Measurements from ENCODE around the gene ASB16. TPM values are rescaled to one million over a fixed set of nuclear protein-coding genes. Genes with fewer than 3 reads are reported as not detected.

Gene ASB16
- total RNA-seq, 1 experiment from 2014 or later: 0.11 TPM

DNA sequence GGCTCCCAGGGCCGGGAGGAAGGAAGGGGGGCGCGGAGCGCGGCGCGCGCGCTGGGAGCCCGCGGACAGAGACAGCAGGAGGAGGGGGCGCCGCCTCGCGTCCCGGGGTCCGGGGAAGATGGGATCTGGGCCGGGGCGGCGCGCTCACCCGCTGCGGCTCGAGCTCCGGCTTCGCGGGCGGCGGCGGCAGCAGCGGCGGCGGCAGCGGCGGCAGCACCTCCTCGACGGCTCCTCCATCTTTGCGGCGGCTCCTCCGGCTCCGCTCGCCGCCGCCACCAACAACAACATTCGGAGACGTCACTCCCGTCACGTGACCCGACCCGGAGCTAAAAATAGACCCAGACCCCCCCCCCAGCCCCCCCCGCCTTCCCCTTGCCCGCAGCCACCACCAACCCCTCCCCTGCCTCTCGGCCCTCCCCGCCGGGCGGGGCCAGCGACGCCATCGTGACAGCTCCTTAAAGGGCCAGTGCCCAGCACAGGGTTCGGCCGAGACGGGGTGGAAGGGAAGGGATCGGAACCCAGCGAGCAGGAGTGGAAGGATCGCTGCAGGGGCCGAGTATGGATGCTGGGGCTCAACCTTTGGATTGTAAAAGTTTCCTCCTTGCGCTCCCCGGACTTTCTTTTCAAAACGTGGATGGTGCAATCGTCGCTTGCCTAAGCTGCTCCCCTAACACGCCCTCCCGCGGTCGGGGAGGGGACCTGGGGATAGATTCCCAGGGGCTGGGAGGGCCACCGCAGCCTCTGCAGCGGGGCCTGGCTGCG lies 47.0 kb upstream of the ASB16 start, which contains the start of gene HDAC5 (continued):
- no peak for TF ChIP-seq ZNF532 (CRISPR knock-in tag; IDR thresholded peaks at IDR 0.05; ENCODE audit: borderline replicate concordance)
- peak; percentile 63; the same call in 1 of the 2 replicates for TF ChIP-seq USF1 (CRISPR knock-in tag; IDR thresholded peaks at IDR 0.05)
- no peak for TF ChIP-seq NR3C1 (CRISPR knock-in tag; conservative IDR thresholded peaks at IDR 0.05; ENCODE audit: low read depth)
- TF ChIP-seq MYBL2 (CRISPR knock-in tag; IDR thresholded peaks at IDR 0.05): no peak
- TF ChIP-seq, protein P1, sequence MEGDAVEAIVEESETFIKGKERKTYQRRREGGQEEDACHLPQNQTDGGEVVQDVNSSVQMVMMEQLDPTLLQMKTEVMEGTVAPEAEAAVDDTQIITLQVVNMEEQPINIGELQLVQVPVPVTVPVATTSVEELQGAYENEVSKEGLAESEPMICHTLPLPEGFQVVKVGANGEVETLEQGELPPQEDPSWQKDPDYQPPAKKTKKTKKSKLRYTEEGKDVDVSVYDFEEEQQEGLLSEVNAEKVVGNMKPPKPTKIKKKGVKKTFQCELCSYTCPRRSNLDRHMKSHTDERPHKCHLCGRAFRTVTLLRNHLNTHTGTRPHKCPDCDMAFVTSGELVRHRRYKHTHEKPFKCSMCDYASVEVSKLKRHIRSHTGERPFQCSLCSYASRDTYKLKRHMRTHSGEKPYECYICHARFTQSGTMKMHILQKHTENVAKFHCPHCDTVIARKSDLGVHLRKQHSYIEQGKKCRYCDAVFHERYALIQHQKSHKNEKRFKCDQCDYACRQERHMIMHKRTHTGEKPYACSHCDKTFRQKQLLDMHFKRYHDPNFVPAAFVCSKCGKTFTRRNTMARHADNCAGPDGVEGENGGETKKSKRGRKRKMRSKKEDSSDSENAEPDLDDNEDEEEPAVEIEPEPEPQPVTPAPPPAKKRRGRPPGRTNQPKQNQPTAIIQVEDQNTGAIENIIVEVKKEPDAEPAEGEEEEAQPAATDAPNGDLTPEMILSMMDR (IDR thresholded peaks at IDR 0.05): no peak; the same call in 1 of the 2 replicates
- TF ChIP-seq RORB (CRISPR knock-in tag; IDR thresholded peaks at IDR 0.05): no peak
- no peak for TF ChIP-seq CREM (CRISPR knock-in tag; IDR thresholded peaks at IDR 0.05)
- TF ChIP-seq TEAD4 (CRISPR knock-in tag; IDR thresholded peaks at IDR 0.05): no peak
- no peak for TF ChIP-seq GTF2I (CRISPR knock-in tag; conservative IDR thresholded peaks at IDR 0.05)
- 0 out of 2 replicates have a peak, but pooled peaks have one; percentile 78 for TF ChIP-seq ZNF416 (CRISPR knock-in tag; IDR thresholded peaks at IDR 0.05)
- TF ChIP-seq STAT6 (CRISPR knock-in tag; conservative IDR thresholded peaks at IDR 0.05; ENCODE audit: low read depth): no peak
- TF ChIP-seq CBFB (CRISPR knock-in tag; IDR thresholded peaks at IDR 0.05; ENCODE audit: low read depth): no peak
- no peak for TF ChIP-seq ZNF281 (CRISPR knock-in tag; IDR thresholded peaks at IDR 0.05)
- TF ChIP-seq, protein P2, sequence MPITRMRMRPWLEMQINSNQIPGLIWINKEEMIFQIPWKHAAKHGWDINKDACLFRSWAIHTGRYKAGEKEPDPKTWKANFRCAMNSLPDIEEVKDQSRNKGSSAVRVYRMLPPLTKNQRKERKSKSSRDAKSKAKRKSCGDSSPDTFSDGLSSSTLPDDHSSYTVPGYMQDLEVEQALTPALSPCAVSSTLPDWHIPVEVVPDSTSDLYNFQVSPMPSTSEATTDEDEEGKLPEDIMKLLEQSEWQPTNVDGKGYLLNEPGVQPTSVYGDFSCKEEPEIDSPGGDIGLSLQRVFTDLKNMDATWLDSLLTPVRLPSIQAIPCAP (CRISPR knock-in tag; IDR thresholded peaks at IDR 0.05): no peak
- TF ChIP-seq ETV6 (CRISPR knock-in tag; IDR thresholded peaks at IDR 0.05): no peak
- TF ChIP-seq KAT7 (CRISPR knock-in tag; IDR thresholded peaks at IDR 0.05; ENCODE audit: borderline replicate concordance): no peak
- TF ChIP-seq EMX1 (CRISPR knock-in tag; IDR thresholded peaks at IDR 0.05): no peak
- TF ChIP-seq, protein P3, sequence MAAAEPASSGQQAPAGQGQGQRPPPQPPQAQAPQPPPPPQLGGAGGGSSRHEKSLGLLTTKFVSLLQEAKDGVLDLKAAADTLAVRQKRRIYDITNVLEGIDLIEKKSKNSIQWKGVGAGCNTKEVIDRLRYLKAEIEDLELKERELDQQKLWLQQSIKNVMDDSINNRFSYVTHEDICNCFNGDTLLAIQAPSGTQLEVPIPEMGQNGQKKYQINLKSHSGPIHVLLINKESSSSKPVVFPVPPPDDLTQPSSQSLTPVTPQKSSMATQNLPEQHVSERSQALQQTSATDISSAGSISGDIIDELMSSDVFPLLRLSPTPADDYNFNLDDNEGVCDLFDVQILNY (CRISPR knock-in tag; IDR thresholded peaks at IDR 0.05): no peak
- peak; percentile 92 for TF ChIP-seq USF2 (CRISPR knock-in tag; IDR thresholded peaks at IDR 0.05)
- TF ChIP-seq, protein P4, sequence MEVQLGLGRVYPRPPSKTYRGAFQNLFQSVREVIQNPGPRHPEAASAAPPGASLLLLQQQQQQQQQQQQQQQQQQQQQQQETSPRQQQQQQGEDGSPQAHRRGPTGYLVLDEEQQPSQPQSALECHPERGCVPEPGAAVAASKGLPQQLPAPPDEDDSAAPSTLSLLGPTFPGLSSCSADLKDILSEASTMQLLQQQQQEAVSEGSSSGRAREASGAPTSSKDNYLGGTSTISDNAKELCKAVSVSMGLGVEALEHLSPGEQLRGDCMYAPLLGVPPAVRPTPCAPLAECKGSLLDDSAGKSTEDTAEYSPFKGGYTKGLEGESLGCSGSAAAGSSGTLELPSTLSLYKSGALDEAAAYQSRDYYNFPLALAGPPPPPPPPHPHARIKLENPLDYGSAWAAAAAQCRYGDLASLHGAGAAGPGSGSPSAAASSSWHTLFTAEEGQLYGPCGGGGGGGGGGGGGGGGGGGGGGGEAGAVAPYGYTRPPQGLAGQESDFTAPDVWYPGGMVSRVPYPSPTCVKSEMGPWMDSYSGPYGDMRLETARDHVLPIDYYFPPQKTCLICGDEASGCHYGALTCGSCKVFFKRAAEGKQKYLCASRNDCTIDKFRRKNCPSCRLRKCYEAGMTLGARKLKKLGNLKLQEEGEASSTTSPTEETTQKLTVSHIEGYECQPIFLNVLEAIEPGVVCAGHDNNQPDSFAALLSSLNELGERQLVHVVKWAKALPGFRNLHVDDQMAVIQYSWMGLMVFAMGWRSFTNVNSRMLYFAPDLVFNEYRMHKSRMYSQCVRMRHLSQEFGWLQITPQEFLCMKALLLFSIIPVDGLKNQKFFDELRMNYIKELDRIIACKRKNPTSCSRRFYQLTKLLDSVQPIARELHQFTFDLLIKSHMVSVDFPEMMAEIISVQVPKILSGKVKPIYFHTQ (CRISPR knock-in tag; IDR thresholded peaks at IDR 0.05): no peak
